Inflammatory macrophage (primary cell): ENCODE measurements around the gene EMID1.

ENCODE experiments used
- DNase-seq, 2 donors: peaks; one replicate each; pipeline ENCODE4 v3.0.0-alpha.2; 2020 to 2022
- total RNA-seq, 18 experiments: gene quantifications; one replicate each; lab custom pipeline; 2026; ENCODE audit warnings: mixed read lengths in 6 of 18, inconsistent platforms in 2 of 18; lab: John Stamatoyannopoulos, UW

Gene EMID1
- 0 to 0.18 (median 0.03) reads per million in 18 experiments for total RNA-seq

DNA sequence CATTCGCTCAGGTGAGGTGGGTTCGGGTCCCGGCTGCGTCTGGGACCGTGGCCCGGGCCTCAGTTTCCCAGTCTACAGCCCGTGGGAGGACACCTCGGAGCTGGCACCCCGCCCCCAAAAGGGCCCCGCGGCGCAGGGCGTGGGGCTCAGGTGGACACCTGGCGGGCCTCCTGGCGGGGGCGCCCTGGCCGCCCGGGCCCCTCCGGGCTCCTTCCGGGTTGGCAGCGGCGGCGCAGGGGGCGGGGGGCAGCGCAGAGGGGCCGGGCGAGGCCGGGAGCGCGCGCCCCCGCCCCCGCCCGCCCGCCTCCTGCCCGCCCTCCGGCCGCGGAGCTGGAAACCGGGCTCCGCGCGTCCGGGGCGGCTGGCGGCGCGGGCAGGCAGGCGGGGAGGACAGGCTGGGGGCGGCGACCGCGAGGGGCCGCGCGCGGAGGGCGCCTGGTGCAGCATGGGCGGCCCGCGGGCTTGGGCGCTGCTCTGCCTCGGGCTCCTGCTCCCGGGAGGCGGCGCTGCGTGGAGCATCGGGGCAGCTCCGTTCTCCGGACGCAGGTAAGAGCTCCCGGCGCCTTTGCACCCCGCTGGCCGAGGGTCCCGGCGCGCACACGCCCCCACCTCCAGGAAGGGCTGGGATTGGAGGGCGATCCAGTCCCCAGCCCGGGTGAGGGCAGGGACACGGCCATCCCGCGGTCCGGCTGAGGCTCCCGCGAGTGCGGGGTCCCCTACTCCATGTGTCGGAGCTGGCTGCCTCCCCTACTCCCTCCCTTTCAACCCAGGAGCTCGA, at the start of gene EMID1:
TSS of gene EMID1 (plus strand) at position 303 of the 778 bp plus-strand sequence. CDS start at position 446, 143 bp downstream.
- peak in 1 of 2 donors; percentile 21 for DNase-seq

DNA sequence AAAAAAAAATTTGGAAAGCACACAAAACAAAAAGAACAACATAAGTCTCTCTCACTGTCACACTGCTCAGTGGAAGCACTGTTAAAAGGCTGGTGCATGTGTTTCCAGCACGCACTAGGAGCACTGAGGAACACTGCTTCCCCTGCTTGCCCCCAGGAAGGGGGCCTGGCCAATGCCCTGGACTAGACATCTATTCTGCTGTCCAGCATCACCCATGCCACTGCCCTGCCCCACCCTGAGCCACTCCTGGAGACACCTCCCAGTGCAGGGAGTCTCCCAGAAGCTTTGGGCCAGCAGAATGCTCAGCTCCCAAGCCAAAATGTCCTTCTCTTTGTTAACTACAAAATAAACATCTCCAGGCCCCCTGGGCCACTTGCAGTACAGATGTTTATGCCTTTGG, 49.7 kb upstream of the EMID1 start:
- no peak for DNase-seq

DNA sequence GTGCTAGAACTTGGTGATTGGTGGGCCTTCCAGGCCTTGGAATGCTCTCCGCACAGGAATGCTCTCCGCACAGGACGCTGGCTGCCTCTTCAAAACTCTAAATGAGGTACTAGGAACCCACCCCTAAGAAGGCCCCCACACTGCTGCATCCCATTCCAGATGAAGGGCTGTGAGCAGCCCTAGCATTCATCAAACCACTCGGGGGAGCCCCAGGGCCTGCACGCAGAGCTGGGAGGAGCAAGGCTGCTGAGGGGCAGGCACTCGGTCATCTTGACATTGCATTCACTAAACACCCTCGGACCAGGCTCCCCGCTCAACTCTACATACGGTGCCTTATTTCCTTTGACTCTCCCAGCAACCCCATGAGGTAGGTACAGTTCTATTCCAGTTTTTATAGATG, 49.2 kb upstream of the EMID1 start:
- no peak for DNase-seq

DNA sequence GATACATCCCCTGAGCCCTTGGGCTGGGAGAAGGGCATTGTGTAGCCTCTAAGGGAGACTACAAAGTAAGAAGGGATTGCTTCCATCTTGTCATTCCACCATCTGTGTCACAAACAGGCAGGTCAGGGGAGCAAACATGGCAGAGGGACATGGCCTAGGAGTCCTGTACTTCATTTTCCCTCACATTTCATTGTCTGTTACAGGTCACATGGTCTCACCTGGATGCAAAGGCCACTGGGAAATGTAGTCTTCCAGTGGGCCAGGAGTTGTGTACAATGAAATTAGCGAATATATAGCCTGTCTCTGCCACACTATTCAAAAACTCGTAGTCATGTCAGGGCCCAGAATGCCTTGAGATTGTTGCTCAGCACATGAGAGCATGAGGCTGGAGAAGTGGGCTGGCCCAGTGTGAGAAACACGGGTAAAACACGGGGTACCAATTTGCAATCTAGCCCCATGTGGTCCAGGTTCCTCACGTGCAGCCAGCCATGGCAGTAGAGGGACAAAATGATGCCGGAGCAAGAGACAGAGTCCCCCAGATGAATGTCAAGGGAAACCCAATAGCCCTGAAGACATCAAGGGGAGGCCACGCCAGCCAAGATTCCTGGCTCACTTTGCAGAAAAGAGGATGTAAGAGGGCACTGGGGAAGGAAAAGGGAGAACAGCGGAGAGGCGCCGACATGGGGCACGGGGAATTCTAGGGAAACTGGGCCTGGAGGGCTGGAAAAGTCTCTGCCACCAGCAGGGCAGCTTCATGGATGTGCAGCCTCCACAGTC, 47.7 kb upstream of the EMID1 start:
- DNase-seq = no peak

DNA sequence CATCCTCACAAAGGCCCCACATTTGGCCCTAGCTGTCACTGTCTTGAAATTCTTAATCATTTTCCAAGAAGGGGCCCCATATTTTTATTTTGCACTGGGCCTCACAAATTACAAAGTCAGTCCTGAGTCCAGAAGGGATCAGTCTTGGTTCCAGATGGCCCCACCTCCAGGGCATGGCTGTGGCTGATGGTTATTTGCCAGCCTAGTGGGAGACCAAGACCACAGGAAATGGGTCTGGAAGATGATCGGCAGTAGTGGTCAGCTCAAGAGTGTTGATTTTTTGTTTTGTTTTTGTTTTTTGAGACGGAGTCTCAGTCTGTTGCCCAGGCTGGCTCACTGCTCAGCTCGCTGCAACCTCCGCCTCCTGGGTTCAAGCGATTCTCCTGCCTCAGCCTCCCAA, 47.1 kb upstream of the EMID1 start:
- DNase-seq = no peak

DNA sequence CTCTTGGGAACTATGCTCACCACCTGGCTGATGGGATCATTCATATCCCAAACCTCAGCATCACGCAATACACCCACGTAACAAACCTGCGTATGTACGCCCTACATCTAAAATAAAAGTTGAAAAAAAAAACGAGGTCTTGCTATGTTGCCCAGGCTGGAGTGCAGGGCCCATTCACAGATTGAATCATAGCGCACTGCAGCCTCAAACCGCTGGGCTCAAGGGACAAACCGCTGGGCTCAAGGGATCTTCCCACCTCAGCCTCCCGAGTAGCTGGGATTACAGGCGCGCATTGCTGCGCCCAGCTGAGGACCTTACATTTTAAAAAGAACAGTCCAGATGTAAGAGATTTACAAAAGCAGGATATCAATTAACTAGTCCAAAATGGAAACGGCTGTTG, 41.9 kb upstream of the EMID1 start:
- DNase-seq = no peak

DNA sequence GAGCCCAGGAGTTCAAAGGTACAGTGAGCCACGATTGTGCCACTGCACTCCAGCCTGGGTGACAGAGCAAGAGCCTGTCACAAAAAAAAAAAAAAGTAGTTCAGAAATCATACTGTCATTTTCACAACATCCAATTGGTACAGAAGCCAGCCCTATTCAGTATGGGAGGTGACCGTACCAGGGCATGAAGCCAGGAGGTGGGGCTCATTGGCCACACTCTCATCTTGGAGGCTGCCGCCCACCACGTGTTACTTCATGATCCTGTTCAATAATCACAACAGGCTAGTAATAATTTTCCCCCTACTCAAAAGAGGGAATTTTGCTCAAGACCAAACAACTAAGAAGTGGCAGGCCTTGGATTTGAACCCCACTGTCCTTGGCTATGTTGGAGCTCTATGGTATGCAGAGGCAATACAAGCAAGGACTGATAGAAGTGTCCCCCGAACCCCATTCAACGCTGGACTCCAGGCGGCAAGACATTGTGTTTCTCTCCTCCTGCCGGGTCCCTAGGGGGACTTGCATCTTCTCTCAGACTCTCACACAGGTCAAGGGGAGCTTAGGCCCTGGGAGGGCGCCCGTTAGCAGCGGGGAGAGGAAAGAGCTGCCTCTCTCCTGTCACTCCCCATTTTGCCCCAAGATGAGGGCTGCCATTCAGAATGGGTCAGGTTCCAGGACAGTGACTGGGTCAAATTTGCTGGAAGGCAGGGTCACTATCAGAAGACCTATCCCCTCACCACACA, 40.2 kb upstream of the EMID1 start:
- no peak for DNase-seq

DNA sequence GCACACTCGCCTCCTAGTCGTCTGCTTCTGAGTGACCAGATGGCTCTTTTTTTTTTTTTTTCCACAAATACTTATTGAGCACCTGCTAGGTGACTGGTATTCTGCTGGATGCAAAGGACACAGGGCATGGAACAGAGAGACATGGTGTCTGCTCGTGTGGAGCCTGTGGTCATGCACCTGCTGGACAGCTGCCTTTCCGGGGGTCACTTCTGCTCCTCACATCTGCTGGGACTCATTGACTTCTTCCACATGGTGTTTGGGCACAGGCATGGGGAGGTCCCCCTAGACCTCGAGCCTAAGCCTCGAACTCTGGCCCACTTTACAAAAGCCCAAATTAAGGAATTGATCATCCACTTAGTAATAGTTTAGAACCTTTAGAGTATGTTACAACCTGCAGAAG, 39.5 kb upstream of the EMID1 start:
- no peak for DNase-seq

DNA sequence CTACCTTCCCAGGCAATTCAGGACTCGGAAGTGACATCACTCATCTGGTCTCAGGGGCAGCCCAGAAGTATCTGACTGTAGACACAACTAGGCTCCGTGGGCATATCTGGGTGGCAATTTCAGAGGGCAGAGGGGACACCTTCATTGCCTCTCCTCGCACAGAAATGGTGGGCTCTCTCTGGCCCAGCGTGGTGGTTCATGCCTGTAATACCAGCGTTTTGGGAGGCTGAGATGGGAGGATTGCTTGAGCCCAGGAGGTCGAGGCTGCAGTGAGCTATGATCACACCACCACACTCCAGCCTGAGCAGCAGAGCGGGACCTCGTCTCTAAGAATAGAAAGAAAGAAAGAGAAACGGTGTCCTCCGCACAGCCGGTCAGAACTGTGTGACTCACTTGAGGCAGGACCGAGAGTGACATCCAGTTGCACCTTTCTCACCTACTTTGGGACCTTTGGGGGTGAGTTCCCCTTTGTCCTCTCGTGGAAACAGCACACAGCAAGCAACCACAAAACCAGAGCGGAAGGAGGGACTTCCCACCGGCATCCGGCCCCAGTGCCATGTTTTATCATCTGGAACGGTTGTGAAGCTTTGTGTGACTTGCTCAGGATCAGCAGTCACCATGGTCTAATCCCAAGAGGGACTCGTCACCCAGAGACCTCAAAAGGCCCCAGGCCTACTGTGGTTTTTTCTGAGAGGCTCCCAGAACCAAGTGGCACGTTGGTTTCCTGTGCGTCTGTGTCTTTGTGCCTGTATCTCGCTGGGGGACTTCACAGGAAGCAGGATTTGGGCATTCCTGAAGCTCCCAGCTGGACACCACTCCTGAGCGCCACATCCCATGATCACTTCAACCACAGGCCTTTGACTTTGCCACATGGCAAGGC, 38.4 kb upstream of the EMID1 start:
- peak; percentile 56 to 79 for DNase-seq

DNA sequence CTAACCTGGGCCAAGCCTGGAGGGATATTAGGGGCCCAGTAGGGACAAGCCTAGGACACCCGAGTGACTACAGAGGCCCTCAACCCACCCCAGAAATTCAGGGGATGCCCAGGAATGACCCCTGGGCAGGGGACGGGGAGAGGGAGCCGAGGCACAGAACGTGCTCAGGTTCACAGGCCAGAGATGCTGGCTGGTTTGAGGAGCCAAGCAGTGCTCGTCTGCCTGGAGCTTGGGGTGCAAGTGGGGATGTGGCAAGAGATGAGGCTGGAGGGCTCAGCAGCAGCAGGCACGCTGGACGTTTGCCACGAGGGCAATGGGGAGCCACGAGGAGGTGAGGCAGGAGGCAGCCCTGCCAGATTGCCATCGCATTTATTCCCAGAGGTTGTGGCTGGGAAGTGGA, 34.0 kb upstream of the EMID1 start:
- no peak for DNase-seq

DNA sequence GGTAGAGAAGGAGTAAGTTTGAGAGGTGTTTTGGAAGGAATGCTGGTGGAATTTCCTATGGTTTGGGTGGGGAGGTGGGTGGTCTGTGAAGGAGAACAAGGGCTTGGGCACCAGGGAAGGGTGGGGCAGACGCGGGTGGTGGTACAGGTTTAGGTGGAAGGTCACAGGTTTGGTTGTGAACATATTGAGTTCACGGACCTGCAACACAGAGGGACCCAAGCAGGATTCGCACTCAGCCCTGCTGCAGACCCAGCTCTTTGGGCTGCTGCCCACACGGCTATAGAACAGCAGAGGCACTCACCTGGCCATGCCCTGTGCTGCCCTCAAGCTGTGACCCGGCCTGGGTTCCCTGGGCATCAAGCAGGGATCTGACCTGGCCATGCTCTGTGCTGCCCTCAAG, 33.5 kb upstream of the EMID1 start:
- DNase-seq = no peak

DNA sequence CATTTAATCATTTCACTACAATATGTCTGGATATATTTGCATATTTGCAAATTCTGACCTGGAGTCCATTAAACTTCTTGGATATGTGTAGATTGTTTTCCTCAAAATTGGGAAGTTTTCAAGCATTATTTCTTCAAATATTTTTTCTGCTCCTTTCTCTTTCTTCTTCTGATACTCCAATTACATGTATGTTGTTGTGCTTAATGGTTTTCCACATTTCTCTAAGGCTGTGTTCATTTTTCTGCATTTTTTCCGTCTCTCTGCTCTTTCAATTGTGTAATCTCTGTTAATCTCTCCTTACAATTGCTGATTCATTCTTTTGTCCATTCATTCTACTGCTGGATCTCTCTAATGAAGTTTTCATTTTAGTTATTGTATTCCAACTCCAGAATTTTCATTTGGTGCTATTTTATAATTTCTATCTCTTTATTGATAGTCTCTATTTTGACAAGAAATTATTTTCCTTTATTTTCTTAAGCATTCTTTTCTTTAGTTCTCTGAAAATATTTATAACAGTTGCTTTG, 30.3 kb upstream of the EMID1 start:
- DNase-seq = no peak

DNA sequence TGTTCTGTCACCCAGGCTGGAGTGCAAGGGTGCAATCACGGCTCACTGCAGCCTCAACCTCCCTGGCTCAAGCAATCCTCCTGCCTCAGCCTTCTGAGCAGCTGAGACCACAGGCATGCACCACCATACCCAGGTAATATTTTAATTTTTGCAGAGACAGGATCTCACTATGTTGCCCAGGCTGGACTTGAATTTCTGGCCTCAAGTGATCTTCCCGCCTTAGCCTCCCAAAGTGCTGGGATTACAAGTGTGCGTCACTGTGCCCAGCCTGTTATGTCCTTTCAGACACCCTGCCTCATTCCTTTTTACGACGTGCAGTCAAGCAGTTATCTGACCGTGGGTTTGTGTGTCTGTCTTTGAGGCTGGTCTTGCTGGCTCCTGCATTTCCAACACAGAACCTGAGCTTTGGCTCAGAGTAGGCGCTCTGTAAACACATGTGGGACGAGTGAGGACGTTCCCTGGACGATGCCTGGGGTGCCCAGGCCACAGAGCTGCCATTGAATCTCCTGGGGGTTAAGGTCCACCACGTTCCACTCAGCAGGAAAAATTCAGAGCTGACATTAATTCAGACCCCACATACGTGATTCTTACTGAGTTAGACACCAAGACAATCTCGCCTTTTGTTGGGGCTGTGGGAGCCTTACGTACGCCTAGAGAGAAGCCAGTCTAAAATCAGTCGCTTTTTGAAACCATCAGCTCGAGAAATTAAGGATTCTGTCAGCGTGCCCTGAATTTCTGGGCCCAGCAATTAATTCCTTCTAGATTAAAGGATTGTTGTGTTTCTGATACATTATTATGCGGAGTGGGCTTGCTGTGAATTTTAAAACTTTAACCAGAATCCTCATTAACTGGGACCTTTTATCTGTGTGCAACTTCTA, 21.5 kb upstream of the EMID1 start:
- DNase-seq = no peak

DNA sequence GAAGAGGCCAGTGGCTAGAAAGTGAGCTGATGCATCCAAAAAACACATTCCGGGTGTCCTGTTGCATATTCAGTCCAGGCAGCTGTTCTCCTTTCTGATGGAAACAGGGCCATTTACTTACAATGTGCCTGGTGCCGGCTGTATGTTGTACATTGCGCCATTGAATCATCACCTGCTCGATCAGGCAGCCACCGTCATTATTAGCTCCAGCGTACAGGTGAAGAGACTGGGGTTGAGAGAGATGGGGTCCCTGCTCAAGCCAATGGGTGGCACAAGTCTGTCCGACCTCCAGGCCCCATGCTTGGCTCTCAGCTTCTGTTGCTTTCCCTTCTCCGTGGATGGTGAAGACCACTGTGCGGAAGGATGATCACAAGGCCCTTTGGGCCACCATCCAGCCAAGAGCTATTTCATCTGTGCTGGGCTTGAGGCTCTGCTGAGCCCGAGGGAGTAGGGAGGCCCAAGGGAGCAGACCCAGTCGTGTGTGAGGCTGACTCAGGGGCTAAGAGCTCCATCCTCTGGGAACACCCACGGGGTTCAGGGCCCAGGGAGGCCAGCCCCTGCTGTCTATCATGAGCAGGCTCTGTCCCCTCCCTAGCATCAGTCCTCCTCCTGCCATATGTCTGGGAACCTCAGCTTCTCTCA, 20.7 kb upstream of the EMID1 start:
- DNase-seq = no peak

DNA sequence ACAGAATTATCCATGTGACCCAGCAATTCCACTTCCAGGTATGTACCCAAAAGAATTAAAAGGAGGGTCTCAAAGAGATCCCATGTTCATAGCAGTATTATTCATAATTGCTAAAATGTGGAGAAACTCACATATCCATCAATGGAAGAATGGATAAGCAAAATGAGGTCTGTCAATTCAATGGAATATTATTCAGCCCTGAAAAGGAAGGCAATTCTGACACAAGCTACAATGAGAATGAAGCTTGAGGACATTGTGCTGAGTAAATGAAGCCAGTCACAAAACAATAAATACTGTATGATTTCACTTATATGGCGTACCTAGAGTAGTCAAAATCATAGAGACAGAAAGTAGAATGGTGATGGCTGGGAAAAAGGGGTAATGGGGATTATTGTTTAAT, 19.4 kb upstream of the EMID1 start:
- no peak for DNase-seq

DNA sequence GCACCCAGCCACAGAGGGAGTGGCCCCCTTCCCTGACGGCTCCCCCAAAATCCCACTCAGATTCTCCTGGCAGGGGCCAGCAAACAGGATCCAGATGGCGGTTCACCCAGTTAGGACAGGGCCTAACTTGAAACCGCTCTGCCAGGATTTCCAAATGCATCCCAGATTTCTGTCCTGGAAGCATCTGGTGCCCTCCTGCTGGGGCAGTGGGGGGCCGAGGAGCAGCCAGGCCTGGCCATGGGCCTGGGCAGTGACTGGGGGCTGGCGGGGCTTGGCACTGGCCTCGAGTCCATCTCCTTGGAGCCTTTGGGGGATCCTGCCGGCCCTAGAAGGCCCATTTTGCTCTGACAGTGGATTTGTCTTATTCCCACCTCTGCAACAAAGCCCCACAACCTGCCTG, 17.9 kb upstream of the EMID1 start:
- no peak for DNase-seq

DNA sequence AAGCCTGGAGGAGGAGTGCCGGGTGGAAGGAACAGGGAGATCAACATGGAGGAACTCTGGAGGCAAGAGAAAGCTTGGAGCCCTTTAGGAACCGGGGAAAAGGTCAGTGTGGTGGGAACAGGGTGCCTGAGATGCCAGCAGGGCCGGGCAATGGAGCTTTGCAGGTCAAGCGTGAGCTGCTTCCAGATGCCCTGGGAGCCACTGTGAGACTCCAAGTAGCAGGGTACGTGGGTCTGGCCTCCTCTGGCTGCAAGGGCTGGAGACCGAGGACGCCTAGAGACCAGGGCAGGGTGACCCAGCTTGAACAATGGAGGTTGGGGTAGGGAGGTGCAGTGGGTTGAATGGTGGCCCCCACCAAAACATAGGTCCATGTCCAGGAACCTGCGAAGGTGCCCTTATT, 15.6 kb upstream of the EMID1 start:
- no peak for DNase-seq

DNA sequence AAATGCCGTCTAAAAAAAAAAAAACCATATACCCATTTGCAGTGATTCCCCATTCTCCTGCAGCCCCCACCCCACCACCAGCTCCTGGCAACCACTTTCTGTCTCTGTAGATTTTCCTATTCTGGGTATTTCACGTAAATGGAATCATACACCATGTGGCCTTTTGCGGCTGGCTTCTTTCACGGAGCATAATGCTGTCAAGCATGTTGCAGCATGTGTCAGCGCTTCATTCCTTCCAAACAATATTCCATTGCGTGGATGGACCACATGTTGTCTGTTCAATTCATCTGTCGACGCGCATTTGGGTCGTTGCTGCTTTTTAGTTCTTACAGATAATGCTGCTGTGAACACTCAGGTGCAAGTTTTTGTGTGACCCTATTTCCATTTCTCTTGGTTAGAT, 14.8 kb upstream of the EMID1 start:
- DNase-seq = no peak

DNA sequence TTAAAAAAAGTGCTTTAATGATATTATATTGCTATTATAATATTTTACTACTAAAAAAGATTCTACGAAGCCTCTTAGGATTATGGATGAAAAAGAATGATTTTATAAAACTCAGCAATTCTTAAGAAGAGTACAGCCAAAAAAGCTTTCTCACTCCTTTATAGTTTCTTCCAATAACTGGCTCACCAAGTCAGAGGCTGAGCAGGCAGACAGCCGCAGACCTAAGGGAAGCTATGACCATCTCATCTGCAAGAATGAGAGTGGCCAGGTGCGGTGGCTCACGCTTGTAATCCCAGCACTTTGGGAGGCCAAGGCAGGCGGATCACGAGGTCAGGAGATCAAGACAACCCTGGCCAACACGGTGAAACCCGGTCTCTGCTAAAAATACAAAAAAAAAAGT, 12.7 kb upstream of the EMID1 start:
- DNase-seq = no peak

DNA sequence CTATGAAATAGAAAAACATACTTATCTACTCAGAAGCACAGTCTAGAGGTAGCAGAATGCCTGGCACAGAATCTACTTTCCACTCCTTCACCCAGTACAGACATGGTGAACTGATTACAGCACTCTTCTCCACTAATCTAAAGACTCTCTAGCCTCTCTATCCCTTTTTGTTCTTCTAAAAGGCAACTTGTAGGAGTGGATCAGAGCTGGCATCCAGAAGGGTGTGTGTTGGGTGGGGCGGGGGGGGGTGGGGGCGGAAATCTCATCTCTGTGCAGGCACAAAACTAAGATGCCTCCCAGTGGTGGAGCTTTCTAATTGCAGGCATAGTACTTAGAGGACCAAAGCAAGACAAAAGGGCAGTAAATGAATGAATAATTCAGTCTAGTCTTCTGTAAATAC, 11.5 kb upstream of the EMID1 start:
- no peak for DNase-seq
